DOHH2 (cell line): Measurements from ENCODE around the gene XPOT.

ENCODE experiments used
- H3F3A ChIP-seq: fragments of 200-600 bp; sonication (generic), shearing (Covaris generic); 2 replicates; pipeline ENCODE4 v1.6.0; 2016; ENCODE audit warnings: antibody characterized with exemption, mild to moderate bottlenecking; ENCODE audit not compliant: control insufficient read depth, insufficient read depth
- H3K27ac ChIP-seq: fragments of 200-600 bp; sonication (generic); 2 replicates; pipeline ENCODE4 v1.5.1; 2014; ENCODE audit warnings: low read depth, mild to moderate bottlenecking, low read length, moderate library complexity
- H3K27me3 ChIP-seq: fragments of 200-600 bp; sonication (generic); 2 replicates; pipeline ENCODE4 v1.6.1; 2014; ENCODE audit warnings: mild to moderate bottlenecking, low read length, mixed read lengths; ENCODE audit not compliant: control insufficient read depth
- H3K36me3 ChIP-seq: fragments of 200-600 bp; sonication (generic); 2 replicates; pipeline ENCODE4 v1.6.1; 2014; ENCODE audit warnings: mild to moderate bottlenecking, low read length, moderate library complexity, mixed read lengths; ENCODE audit not compliant: control insufficient read depth
- H3K4me1 ChIP-seq: fragments of 200-600 bp; sonication (generic); 2 replicates; pipeline ENCODE4 v1.6.1; 2014; ENCODE audit warnings: mild to moderate bottlenecking, low read length, mixed read lengths; ENCODE audit not compliant: control insufficient read depth
- H3K4me2 ChIP-seq: fragments of 200-600 bp; sonication (generic); 2 replicates; pipeline ENCODE4 v1.6.0; 2014; ENCODE audit warnings: mild to moderate bottlenecking, low read length, moderate library complexity
- H3K4me3 ChIP-seq: fragments of 200-600 bp; sonication (generic); 2 replicates; pipeline ENCODE4 v1.5.1; 2014; ENCODE audit warnings: mild to moderate bottlenecking, low read length, mixed read lengths
- H3K79me2 ChIP-seq: fragments of 200-600 bp; sonication (generic); 2 replicates; pipeline ENCODE4 v1.6.1; 2014; ENCODE audit warnings: mild to moderate bottlenecking, low read length, mixed read lengths; ENCODE audit not compliant: control insufficient read depth
- H3K9me2 ChIP-seq: fragments of 200-600 bp; sonication (generic); replicated peaks from 2 replicates; pipeline ENCODE4 v1.6.1; 2014; ENCODE audit warnings: mild to moderate bottlenecking, low read length, mixed read lengths; ENCODE audit not compliant: control insufficient read depth
- H3K9me3 ChIP-seq: fragments of 200-600 bp; sonication (generic); 2 replicates; pipeline ENCODE4 v1.6.1; 2014; ENCODE audit warnings: antibody characterized with exemption, low read length, mixed read lengths; ENCODE audit not compliant: control insufficient read depth, insufficient read depth
- H4K20me1 ChIP-seq: fragments of 200-600 bp; sonication (generic); 2 replicates; pipeline ENCODE4 v1.6.0; 2014; ENCODE audit warnings: low read depth, mild to moderate bottlenecking, antibody characterized with exemption, low read length, moderate library complexity; ENCODE audit not compliant: control insufficient read depth, insufficient read depth
- EZH2phosphoT487 ChIP-seq: fragments of 200-600 bp; sonication (generic); IDR thresholded peaks from 2 replicates; pipeline ENCODE4 v1.6.1; 2017; ENCODE audit warnings: borderline replicate concordance, mild to moderate bottlenecking, antibody characterized with exemption, low read length, moderate library complexity, mixed read lengths
- TF ChIP-seq, protein P1 (sequence below): fragments of 200-600 bp; sonication (generic); IDR thresholded peaks from one replicate; pipeline ENCODE4 v1.5.1; 2014; ENCODE audit warnings: antibody characterized with exemption, mild to moderate bottlenecking, low read depth, low read length; ENCODE audit not compliant: poor library complexity, severe bottlenecking

XPOT gene

DNA sequence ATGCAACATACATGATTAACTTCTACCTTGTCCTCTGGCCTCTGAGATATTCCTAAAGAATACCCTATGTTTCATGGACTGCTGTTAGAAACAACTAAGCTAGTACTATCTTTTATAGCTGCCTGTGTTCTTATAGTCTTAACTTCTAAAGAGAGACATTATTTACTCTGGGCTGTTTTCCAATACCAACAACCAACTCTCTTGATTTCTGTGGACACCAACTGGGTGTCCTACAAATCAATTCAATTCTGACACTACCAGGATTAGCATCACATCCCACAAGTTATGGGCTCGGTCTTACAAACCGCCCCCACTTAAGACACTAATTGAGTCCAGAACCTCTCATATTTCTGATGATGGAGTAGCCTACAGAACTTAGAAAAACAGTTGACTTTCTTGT, 8.3 kb downstream of the XPOT start:
- no peaks in the 10 kb centered on the region for H3K27me3 ChIP-seq
- no peaks in the 10 kb centered on the region for H3K4me1 ChIP-seq
- TF ChIP-seq, protein P1, sequence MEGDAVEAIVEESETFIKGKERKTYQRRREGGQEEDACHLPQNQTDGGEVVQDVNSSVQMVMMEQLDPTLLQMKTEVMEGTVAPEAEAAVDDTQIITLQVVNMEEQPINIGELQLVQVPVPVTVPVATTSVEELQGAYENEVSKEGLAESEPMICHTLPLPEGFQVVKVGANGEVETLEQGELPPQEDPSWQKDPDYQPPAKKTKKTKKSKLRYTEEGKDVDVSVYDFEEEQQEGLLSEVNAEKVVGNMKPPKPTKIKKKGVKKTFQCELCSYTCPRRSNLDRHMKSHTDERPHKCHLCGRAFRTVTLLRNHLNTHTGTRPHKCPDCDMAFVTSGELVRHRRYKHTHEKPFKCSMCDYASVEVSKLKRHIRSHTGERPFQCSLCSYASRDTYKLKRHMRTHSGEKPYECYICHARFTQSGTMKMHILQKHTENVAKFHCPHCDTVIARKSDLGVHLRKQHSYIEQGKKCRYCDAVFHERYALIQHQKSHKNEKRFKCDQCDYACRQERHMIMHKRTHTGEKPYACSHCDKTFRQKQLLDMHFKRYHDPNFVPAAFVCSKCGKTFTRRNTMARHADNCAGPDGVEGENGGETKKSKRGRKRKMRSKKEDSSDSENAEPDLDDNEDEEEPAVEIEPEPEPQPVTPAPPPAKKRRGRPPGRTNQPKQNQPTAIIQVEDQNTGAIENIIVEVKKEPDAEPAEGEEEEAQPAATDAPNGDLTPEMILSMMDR: no peak
- no peak for TF ChIP-seq EZH2phosphoT487
- H3K4me3 ChIP-seq: no peak overlapping the region
- H3F3A ChIP-seq: peaks cover 4% of the 10 kb centered on the region; the same call in 1 of the 2 replicates
- peaks cover 45% of the 10 kb centered on the region for H3K79me2 ChIP-seq
- H3K36me3 ChIP-seq: peaks cover 85% of the 10 kb centered on the region
- no peaks in the 10 kb centered on the region for H3K9me3 ChIP-seq
- no peak overlapping the region for H3K4me2 ChIP-seq
- H3K27ac ChIP-seq: no peak overlapping the region
- H4K20me1 ChIP-seq: no peaks in the 10 kb centered on the region
- H3K9me2 ChIP-seq: no peaks in the 10 kb centered on the region

DNA sequence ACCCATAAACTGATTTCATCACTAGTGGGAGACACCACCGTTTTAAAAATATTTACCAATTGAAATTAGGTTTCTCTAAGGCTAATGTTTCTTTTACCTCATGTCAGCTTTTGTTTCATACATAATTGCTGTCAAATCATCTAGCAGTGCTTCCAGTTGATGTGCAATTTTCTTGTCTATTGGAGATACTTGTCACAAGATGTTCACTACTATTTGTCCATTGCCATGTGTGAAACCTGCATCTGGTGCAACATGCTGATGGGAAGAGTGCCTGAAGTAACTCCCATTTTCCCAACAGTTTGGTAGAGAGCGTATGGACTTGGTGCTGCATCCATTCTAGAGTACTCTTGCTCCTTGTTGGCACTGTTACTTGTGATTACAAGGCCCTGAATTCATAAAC, 9.7 kb downstream of the XPOT start:
- Histone ChIP-seq H3K79me2 (peaks cover 30% of the 10 kb centered on the region), H3K27ac (no peak overlapping the region), H3K4me1 (no peaks in the 10 kb centered on the region), H3K9me3 (no peaks in the 10 kb centered on the region), H3K36me3 (peaks cover 95% of the 10 kb centered on the region), H3K9me2 (no peaks in the 10 kb centered on the region), H3K4me3 (no peak overlapping the region), H3F3A (peaks cover 4% of the 10 kb centered on the region; the same call in 1 of the 2 replicates), H4K20me1 (no peaks in the 10 kb centered on the region), H3K4me2 (no peak overlapping the region), H3K27me3 (no peaks in the 10 kb centered on the region)
- TF ChIP-seq, protein P1: no peak
- no peak for TF ChIP-seq EZH2phosphoT487

DNA sequence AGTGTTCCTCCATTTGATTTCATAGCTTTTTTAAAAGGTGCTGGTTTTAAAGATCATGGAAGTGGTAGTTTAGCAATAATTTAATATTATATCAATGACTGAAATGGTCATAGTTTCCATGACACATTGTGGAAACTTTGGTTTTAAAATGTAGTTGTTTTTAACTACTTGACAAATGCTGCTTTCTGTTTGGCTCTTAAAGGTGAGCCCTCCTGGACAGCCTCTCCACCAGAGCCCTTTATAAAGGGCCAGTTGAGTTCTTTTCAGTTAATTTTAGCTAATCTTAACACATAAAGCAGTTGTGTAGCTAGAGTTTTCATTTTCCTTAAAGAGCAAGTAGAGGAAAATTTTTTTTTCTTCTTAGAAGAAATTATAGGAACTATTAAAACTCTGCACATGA, 14.0 kb downstream of the XPOT start:
- Histone ChIP-seq H3K9me2 (no peaks in the 10 kb centered on the region), H3K79me2 (peaks cover 3% of the 10 kb centered on the region), H4K20me1 (no peaks in the 10 kb centered on the region), H3K4me3 (no peak overlapping the region), H3K27ac (no peak overlapping the region), H3K36me3 (peaks cover 94% of the 10 kb centered on the region), H3K27me3 (no peaks in the 10 kb centered on the region), H3F3A (no peaks in the 10 kb centered on the region), H3K4me2 (no peak overlapping the region), H3K4me1 (no peaks in the 10 kb centered on the region), H3K9me3 (no peaks in the 10 kb centered on the region)
- TF ChIP-seq, protein P1: no peak
- no peak for TF ChIP-seq EZH2phosphoT487

DNA sequence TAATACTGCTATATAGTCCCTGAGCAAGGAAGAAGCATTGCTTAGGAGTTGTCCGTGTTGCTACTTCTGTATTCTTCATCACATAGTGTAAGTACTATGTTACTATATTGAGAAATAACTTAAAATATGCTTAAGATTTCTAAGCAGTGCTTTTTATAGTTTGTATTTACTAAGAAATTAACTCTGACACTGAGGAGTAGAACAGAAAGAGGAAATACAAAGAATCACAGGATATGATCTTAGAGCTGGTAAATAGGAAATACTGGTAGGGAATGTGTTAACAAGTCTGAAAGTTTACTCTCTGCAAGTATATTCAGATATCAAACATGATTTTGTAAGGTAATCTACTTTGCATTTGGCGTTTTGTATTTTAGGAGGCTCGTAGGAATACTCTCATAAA, 15.5 kb downstream of the XPOT start:
- Histone ChIP-seq H3K9me3 (no peaks in the 10 kb centered on the region), H3K4me1 (no peaks in the 10 kb centered on the region), H3K79me2 (no peaks in the 10 kb centered on the region), H3K9me2 (no peaks in the 10 kb centered on the region), H3K4me3 (no peak overlapping the region), H3F3A (no peaks in the 10 kb centered on the region), H3K4me2 (no peak overlapping the region), H4K20me1 (no peaks in the 10 kb centered on the region), H3K27ac (no peak overlapping the region), H3K27me3 (no peaks in the 10 kb centered on the region), H3K36me3 (peaks cover 94% of the 10 kb centered on the region)
- TF ChIP-seq EZH2phosphoT487: no peak
- TF ChIP-seq, protein P1: no peak
